Measurements from ENCODE around the gene SUSD3. TPM values are rescaled to one million over a fixed set of nuclear protein-coding genes. Genes with fewer than 3 reads are reported as not detected.
A peak's percentile ranks its signal among the peaks of the same experiment; 100 is the strongest.

SUSD3 gene
- total RNA-seq, 1 donor from 2014 or later = 0.60 TPM

- TF ChIP-seq, protein P1, sequence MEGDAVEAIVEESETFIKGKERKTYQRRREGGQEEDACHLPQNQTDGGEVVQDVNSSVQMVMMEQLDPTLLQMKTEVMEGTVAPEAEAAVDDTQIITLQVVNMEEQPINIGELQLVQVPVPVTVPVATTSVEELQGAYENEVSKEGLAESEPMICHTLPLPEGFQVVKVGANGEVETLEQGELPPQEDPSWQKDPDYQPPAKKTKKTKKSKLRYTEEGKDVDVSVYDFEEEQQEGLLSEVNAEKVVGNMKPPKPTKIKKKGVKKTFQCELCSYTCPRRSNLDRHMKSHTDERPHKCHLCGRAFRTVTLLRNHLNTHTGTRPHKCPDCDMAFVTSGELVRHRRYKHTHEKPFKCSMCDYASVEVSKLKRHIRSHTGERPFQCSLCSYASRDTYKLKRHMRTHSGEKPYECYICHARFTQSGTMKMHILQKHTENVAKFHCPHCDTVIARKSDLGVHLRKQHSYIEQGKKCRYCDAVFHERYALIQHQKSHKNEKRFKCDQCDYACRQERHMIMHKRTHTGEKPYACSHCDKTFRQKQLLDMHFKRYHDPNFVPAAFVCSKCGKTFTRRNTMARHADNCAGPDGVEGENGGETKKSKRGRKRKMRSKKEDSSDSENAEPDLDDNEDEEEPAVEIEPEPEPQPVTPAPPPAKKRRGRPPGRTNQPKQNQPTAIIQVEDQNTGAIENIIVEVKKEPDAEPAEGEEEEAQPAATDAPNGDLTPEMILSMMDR (IDR thresholded peaks at IDR 0.05; ENCODE audit: borderline replicate concordance) = no peak
- Histone ChIP-seq H3K4me1 (peaks cover 19% of the 10 kb centered on the region), H3K4me3 (no peak overlapping the region), H3K27ac (replicated peaks) (peak overlapping the region; percentile 8), H3K27me3 (ENCODE audit: low read depth) (no peaks in the 10 kb centered on the region), H3K9me3 (replicated peaks) (no peaks in the 10 kb centered on the region), H3K36me3 (peaks cover 48% of the 10 kb centered on the region)
- intact Hi-C loops (cut with micrococcal nuclease) = no loop called here
- DNase-seq = peak; percentile 17
Observed at GRCh38 chr9:93111371-93112115, 53.0 kb downstream of the SUSD3 start.

- TF ChIP-seq, protein P1 (IDR thresholded peaks at IDR 0.05; ENCODE audit: borderline replicate concordance) = no peak
- H3K9me3 ChIP-seq (replicated peaks) = no peaks in the 10 kb centered on the region
- H3K4me1 ChIP-seq = peaks cover 20% of the 10 kb centered on the region
- peak overlapping the region; percentile 8 for H3K27ac ChIP-seq (replicated peaks)
- H3K4me3 ChIP-seq = no peak overlapping the region
- peak; percentile 19 for DNase-seq
- intact Hi-C loops (cut with micrococcal nuclease) = no loop called here
- no peaks in the 10 kb centered on the region for H3K27me3 ChIP-seq (ENCODE audit: low read depth)
- H3K36me3 ChIP-seq = peaks cover 48% of the 10 kb centered on the region
Observed at GRCh38 chr9:93112116-93112863, 53.8 kb downstream of the SUSD3 start.

DNA sequence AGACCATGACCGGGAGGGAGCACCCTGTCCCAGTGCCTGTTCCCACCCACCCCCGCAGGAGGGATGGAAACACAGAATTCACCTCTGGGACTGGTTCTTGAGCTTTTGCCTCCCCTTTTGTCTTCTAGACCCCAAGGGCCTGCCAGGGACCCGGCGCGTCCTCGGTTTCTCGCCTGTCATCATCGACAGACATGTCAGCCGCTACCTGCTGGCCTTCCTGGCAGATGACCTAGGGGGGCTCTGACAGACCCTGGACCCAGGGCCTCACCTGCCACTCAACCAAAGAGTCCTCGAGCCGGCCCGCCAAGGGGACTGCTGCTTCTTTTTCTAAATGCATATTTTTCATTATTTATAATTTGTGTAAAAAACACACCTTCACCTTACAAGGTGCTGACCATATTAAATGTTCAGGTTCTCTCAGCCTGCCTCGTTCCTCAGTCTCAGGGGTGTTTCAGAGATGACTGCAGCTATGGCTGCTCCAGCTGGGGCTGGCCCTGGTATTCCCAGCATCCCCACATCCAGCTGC is 54.4 kb downstream of the SUSD3 start:
- H3K9me3 ChIP-seq (replicated peaks) = no peaks in the 10 kb centered on the region
- H3K4me1 ChIP-seq = peaks cover 20% of the 10 kb centered on the region
- peak overlapping the region; percentile 8 for H3K27ac ChIP-seq (replicated peaks)
- H3K4me3 ChIP-seq = no peak overlapping the region
- H3K36me3 ChIP-seq = peaks cover 44% of the 10 kb centered on the region
- no peaks in the 10 kb centered on the region for H3K27me3 ChIP-seq (ENCODE audit: low read depth)
- intact Hi-C loops (cut with micrococcal nuclease) = no loop called here
- TF ChIP-seq, protein P1 (IDR thresholded peaks at IDR 0.05; ENCODE audit: borderline replicate concordance) = no peak
- peak; percentile 7 for DNase-seq

GRCh38 chr9:93114169-93114983 is 55.9 kb downstream of the SUSD3 start:
- TF ChIP-seq, protein P1 (IDR thresholded peaks at IDR 0.05; ENCODE audit: borderline replicate concordance) = no peak
- H3K4me1 ChIP-seq = peaks cover 16% of the 10 kb centered on the region
- intact Hi-C loops (cut with micrococcal nuclease) = no loop called here

GRCh38 chr9:93114984-93115335 is 56.5 kb downstream of the SUSD3 start:
- peaks cover 19% of the 10 kb centered on the region for H3K4me1 ChIP-seq
- TF ChIP-seq, protein P1 (IDR thresholded peaks at IDR 0.05; ENCODE audit: borderline replicate concordance) = no peak
- no peak overlapping the region for H3K4me3 ChIP-seq
- H3K27ac ChIP-seq (replicated peaks) = no peak overlapping the region
- peaks cover 36% of the 10 kb centered on the region for H3K36me3 ChIP-seq
- H3K9me3 ChIP-seq (replicated peaks) = no peaks in the 10 kb centered on the region
- no peaks in the 10 kb centered on the region for H3K27me3 ChIP-seq (ENCODE audit: low read depth)
- intact Hi-C loops (cut with micrococcal nuclease) = no loop called here
- DNase-seq = no peak

More at GRCh38 chr9:93114169-93114983, 55.9 kb downstream of the SUSD3 start:
- Histone ChIP-seq H3K4me3 (no peak overlapping the region), H3K27ac (replicated peaks) (no peak overlapping the region), H3K9me3 (replicated peaks) (no peaks in the 10 kb centered on the region), H3K36me3 (peaks cover 36% of the 10 kb centered on the region), H3K27me3 (ENCODE audit: low read depth) (no peaks in the 10 kb centered on the region)
- peak; percentile 13 for DNase-seq

Measured in left ventricle myocardium inferior (tissue), 1 donor.